ENCODE data around the gene ADGRB3.
A peak's percentile ranks its signal among the peaks of the same experiment; 100 is the strongest.

The ADGRB3 gene

GRCh38 chr6:68642081-68642480 is 7.0 kb downstream of the ADGRB3 start:
- no peak for TF ChIP-seq CTCF (IDR thresholded peaks at IDR 0.05; ENCODE audit: low read length, missing control alignments)
- H3K4me3 ChIP-seq (replicated peaks; ENCODE audit: low read depth, low read length): no peak overlapping the region
- no peak for DNase-seq (ENCODE audit: low read depth)

- H3K4me3 ChIP-seq (replicated peaks; ENCODE audit: low read depth, low read length): no peak overlapping the region
- DNase-seq (ENCODE audit: low read depth): no peak
- no peak for TF ChIP-seq CTCF (IDR thresholded peaks at IDR 0.05; ENCODE audit: low read length, missing control alignments)
These were observed 7.9 kb downstream of the ADGRB3 start for GRCh38 chr6:68642977-68643376.

- TF ChIP-seq CTCF (IDR thresholded peaks at IDR 0.05; ENCODE audit: low read length, missing control alignments): no peak
- DNase-seq (ENCODE audit: low read depth): no peak
- no peak overlapping the region for H3K4me3 ChIP-seq (replicated peaks; ENCODE audit: low read depth, low read length)
These were observed 14.6 kb downstream of the ADGRB3 start for GRCh38 chr6:68649669-68650068.

- H3K4me3 ChIP-seq (replicated peaks; ENCODE audit: low read depth, low read length): no peak overlapping the region
- no peak for TF ChIP-seq CTCF (IDR thresholded peaks at IDR 0.05; ENCODE audit: low read length, missing control alignments)
- DNase-seq (ENCODE audit: low read depth): no peak
These were observed 15.1 kb downstream of the ADGRB3 start for GRCh38 chr6:68650142-68650541.

GRCh38 chr6:68651011-68651985 is 16.2 kb downstream of the ADGRB3 start:
- H3K4me3 ChIP-seq (replicated peaks; ENCODE audit: low read depth, low read length): no peak overlapping the region
- no peak for TF ChIP-seq CTCF (IDR thresholded peaks at IDR 0.05; ENCODE audit: low read length, missing control alignments)
- DNase-seq (ENCODE audit: low read depth): peak; percentile 61

- no peak for DNase-seq (ENCODE audit: low read depth)
- no peak for TF ChIP-seq CTCF (IDR thresholded peaks at IDR 0.05; ENCODE audit: low read length, missing control alignments)
- no peak overlapping the region for H3K4me3 ChIP-seq (replicated peaks; ENCODE audit: low read depth, low read length)
These were observed 17.0 kb downstream of the ADGRB3 start for GRCh38 chr6:68652117-68652536.
